COR-L47 (cell line): ENCODE measurements around the gene C1orf232.

ENCODE experiments used
- DNase-seq: peaks from one replicate; lab custom pipeline; 2025; lab: John Stamatoyannopoulos, UW

C1orf232 gene

GRCh38 chr1:26124418-26125331 is 44.1 kb downstream of the C1orf232 start:
- no peak for DNase-seq

DNA sequence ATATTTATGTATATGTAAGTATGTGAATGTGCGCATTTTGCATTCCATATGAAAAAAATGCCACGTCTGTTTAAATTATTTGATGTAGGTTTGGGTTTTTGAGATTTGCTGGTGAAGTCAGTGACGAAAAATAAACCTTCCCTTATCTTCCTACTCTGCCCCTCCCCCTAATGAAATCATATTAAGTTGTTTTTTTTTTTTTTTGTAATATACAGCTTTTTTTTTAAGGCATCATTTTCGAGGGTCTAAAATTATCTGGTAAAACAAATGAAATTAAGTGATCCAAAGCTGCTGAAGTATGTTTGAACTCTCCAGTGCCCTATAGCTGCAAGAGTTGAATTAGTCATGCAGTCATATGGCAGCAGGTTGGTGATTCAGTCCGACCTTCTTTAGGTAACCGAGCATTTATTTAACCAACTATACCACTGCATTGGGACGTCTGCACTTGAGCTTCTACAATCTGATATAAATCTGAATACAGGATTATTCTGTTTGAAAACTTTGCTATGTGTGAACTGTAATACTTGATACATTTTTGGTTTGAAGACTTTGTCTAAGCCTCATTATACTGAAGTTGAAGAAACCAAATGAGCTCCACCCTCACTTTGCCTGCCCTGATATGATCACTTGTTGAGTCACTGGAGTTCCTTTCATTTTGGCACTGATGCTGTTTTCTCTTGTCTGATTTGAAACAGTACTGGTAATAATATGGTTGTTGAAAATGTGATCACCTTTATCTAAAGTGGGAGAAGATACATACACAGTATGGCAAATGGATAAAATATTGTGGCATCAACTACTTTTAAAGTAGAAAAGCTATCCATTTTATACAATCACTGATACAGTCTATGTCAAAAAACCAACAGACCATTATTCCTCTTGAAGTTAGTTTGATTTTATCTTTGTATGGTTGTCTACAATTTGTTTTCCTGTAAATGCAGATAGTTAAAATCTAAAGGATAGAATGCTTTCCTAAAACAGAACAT is 45.5 kb downstream of the C1orf232 start:
- DNase-seq, result no peak

DNA sequence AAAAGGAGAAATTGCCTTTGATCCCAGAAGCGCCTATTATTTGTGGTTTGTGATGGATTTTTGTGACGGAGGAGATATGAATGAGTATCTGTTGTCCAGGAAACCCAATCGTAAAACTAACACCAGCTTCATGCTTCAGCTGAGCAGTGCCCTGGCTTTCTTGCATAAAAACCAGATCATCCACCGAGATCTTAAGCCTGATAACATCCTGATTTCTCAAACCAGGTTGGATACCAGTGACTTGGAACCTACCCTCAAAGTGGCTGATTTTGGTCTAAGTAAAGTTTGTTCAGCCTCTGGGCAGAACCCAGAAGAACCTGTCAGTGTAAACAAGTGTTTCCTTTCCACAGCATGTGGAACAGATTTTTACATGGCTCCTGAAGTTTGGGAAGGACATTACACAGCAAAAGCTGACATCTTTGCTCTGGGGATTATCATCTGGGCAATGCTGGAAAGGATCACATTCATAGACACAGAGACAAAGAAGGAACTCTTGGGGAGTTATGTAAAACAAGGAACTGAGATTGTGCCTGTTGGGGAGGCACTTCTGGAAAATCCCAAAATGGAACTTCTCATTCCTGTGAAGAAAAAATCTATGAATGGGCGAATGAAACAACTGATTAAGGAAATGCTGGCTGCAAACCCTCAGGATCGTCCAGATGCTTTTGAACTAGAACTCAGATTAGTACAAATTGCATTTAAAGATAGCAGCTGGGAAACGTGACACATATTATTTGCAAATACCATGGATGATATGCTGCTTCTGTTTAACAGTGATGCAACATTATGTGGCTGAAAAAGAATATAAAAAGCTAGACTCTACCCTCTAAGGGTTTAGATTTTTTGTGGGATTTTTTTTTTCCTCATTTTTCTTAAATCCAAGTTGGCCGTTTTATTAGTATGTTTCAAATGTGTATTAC is 46.6 kb downstream of the C1orf232 start:
- DNase-seq, result no peak

DNA sequence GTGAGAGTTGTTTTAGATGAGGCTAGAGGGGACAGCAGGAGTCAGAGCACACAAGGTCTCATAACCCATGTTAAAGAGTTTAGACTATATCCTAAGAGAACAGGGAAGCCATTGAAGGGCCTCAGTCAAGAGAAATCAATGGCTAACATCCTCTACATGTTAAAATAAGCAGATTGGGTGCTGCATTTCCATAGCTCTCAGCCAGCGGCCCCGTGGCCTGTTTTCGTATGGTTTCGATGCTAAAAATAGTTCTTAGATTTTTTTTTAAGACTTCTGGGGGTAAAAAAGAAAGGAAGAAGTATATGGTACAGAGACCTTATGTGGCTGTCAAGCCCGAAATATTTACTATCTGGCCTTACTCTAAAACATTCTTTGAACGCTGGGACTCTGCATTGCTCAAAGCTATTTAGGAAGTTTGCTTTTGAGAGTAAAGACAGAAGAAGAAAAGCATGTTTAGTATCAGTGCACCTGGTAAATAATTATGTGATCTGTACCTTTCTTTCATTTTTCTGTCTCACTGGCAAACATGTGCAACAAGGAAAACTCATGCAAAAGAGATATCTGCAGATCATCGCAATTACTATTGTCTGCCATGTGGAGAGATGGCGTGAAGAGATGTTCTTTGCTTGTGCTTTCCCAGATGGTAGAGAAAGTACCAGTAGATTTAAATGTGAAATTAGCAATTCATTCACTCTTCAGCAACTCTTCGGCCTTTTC is 48.7 kb downstream of the C1orf232 start:
- DNase-seq, result no peak

GRCh38 chr1:26114165-26114927 is 54.4 kb downstream of the C1orf232 start:
- no peak for DNase-seq
